ENCODE measurements around the gene ELAVL4.
"Not testable (repeated sequence)": the region's sequence is repeated elsewhere in the genome, so short reads cannot be mapped to it uniquely, and the experiment has no call there.

The ELAVL4 gene

DNA sequence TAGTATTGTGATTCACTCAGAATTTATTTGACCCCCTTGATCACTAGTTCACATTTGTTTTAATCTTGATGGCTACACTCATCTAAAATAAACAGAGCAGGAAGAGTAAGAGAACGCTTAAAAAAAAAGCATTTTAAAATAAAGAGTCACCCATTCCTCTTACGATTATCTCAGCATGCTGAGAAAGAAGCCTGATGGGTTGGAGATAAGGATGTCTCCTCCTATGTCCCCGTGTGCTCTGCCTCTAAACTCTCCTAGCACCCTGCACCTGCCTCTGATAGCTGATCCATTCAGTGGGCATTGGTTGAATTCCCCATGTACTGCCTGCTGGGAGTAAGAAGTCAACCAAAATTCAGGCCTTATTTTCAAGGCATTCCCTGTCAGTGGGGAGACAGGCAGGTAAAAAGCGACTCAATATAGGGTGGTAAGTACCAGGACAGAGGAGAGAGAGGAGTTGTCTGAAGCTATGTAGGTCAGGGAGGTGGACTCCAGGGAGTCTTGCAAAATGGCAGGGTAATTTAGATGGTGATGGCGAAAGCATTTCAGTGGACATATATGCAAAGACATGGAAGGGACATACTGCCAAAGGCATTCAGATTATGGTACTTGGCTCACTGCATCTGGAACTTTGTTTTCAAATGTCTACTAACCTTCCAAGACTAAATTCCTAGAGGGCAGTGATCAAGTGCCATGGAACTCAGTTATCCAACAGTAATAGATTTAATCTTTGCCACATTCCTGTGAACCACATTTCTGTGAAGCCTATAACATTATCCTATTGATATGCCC, 18.4 kb downstream of the ELAVL4 start:
- DNase-seq (ENCODE audit: low read depth), result no peak

DNA sequence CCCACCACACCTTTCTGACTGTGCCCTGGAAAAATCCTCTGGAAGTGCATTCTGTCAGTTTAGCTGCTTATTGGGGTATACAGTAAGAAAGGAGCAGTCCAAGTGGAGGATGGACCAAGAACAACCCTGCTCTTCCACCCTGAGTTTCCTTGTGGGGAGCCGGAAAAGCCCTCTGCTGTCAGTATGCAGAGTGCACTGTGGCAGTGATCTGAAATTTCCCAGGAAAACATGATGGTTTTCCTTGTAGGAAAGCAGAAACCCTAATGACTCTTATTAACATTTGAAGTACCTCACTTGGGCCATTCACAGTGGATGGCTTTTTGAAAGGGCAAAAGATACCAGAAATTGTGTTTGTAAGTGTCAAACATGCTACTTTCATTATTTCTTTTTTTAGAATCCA, 20.5 kb downstream of the ELAVL4 start:
- no peak for DNase-seq (ENCODE audit: low read depth)

GRCh38 chr1:50132347-50132894, 23.7 kb downstream of the ELAVL4 start:
- no peak for DNase-seq (ENCODE audit: low read depth)

DNA sequence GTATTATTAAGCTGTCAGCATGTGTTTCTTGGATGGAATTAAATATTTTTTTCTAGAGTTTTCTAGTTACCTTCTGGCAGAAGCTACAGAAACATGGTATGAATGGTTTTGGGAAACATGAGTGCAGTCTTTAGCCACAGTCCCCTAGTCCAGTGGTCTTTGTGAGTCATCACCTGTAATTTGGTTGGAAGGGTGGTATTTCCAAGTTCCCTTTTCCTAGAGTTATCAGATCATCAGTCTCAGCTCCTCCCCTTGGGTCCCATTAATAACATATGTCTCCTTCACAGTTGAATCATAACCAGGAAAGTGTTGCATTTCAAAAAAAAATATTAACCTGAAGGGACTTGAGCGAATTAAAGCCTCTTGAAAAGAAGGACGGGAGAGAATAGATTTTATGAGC, 27.0 kb downstream of the ELAVL4 start:
- DNase-seq (ENCODE audit: low read depth), result no peak

- DNase-seq (ENCODE audit: low read depth), result no peak
Measured at GRCh38 chr1:50139339-50140181, 30.8 kb downstream of the ELAVL4 start.

- DNase-seq (ENCODE audit: low read depth), result no peak
Measured at GRCh38 chr1:50140182-50140447, 31.4 kb downstream of the ELAVL4 start.

DNA sequence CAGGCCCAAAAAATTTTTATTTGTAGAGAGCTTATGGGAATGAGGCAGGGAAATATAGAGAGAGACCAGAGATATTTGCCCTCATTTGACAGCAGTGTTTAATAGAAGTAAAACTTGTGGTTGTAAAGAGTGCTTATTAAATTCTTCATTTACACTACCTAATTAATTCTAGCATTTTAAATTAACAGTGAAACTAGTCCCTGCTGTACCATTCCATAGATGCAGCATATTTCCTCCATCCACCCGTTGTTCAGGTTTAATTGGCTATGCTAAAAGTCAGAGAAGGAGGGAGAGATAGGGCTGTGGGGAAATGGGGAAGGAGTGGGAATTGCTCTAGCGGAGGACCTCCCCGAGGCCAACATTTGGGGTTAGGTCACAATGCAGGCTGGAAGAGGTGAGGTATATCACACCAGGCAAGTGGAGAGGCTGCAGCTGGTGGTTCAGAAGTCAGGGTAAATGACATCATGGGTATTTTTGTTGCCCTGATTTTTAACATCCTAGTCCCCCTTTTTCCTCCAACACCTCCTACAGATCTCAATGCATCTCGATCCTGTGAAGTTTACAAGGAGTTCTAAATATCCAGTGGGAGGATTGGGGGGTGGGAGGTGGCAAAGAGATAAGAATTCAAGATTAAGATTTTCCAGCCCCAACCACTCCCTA, 38.6 kb downstream of the ELAVL4 start:
- DNase-seq (ENCODE audit: low read depth), result no peak

- DNase-seq (ENCODE audit: low read depth), result no peak
Measured at GRCh38 chr1:50148142-50148923, 39.6 kb downstream of the ELAVL4 start.

- no peak for DNase-seq (ENCODE audit: low read depth)
Measured at GRCh38 chr1:50152236-50152635, 43.5 kb downstream of the ELAVL4 start.

GRCh38 chr1:50155541-50155940, 46.8 kb downstream of the ELAVL4 start:
- no peak for DNase-seq (ENCODE audit: low read depth)

DNA sequence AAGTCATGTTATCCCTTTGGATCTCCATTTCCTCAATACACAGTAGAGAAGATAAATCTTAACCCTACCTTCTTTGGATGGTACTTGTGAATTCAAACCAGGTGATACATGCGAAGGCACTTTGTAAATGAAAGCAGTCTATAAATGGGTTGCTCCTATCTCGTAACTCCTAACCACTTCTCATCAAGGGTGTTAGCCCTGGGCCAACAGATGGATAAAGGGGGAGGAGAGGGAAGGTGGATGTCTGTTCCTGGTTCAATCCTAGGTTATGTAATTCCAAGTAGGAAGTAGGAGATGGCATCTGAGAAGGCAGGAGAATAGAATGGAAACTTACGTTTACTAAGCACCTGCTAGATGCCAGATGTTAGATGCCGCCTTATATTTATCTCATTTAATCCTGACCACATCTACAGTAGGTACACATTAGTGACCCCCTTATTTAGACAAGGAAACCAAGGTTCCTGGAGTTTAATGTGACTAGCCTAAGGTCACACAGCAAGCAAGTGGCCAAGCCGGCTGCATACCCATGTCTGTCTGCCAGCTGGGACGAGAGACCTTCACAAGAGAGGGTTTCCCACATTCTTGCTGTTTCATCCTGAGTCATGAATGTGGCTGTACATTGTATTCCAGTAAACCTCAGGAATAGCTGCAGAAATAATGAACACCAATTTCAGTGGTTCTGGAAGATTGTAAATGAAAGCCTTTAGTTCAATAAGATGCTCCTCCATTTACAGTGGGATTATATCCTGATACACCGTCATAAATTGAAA, 47.7 kb downstream of the ELAVL4 start:
- no peak for DNase-seq (ENCODE audit: low read depth)

DNA sequence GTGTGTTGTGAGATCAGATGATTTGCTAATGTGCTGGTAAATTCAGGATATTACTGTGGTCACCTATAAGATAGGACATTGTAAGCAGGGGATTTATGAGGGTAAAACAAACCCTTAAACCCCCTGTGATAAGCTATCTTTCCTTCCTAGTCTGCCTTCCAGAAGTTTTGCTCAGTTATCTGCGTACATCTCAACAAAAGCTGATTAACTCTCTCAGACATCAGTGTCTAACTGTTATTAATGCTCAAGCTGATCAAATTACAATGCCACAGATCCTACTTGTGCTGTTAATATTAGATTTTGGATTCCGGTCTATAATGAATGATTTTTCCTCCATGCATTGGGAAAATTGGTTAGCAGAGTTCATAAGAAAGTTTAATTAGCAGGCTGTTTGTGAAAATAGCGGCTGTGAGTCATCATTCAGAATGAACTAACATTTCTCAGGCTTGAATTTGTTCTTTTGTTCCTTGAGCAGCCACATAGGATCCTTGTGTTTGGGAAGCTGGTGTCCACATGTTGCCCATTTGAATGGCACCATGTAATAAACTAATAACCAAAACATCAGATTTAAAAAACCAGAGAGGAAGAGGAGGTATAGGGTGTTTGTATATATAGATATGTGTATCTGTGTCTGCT, 48.7 kb downstream of the ELAVL4 start:
- DNase-seq (ENCODE audit: low read depth), result no peak

GRCh38 chr1:50158421-50158820, 49.7 kb downstream of the ELAVL4 start:
- no peak for DNase-seq (ENCODE audit: low read depth)

DNA sequence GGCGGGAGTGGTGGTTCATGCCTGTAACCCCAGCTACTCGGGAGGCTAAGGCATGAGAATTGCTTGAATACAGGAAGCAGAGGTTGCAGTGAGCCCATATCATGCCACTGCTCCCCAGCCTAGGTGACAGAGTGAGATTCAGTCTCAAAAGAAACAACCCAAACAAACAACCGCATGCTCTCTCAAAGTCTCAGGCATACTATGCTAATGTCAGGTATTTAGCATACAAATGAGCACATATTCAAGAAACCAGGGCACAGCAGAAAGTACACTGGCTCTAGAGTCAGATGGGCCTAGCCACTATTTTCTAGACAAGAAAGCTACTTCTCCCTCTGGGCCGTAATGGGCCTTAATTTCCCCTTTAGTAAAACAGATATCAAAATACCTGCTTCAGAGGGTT, 55.0 kb downstream of the ELAVL4 start:
- DNase-seq (ENCODE audit: low read depth), result no peak

GRCh38 chr1:50166351-50166750, 57.6 kb downstream of the ELAVL4 start:
- not testable (repeated sequence) for DNase-seq (ENCODE audit: low read depth)

GRCh38 chr1:50172299-50172698, 63.6 kb downstream of the ELAVL4 start:
- no peak for DNase-seq (ENCODE audit: low read depth)

GRCh38 chr1:50174101-50174500, 65.4 kb downstream of the ELAVL4 start:
- DNase-seq (ENCODE audit: low read depth), result no peak

- DNase-seq (ENCODE audit: low read depth), result no peak
Measured at GRCh38 chr1:50175719-50176639, 67.3 kb downstream of the ELAVL4 start.

- no peak for DNase-seq (ENCODE audit: low read depth)
Measured at GRCh38 chr1:50177994-50178393, 69.3 kb downstream of the ELAVL4 start.

DNA sequence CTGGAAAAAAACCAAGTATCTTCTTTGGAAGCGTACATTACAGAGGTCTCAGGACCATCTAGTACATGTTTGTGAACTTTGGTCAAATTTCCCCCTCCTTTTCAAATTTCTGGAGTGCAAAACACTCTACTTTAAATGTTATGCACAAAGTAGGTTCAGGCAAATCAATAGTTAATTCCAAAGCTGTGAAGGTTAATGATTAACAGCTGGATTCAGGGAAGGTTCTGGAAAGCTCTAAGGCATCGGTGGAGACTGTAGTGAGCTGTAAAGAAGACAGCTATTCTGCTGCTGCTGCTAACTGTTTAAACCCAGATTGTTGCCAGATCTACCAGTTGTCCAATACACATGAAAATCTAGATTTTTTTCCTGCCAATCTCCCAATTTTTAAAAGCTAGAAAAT, 70.9 kb downstream of the ELAVL4 start:
- DNase-seq (ENCODE audit: low read depth), result no peak

Data from stimulated activated CD8-positive, alpha-beta memory T cell treated with anti-CD3 and anti-CD28 coated beads, Interleukin-12 subunit alpha, Interleukin-12 subunit beta, amount 100 ng/mL, for 1 hour (primary cell).